Body of pancreas (tissue), 4 donors: ENCODE measurements around the gene ISYNA1.
"Not testable (repeated sequence)": the region's sequence is repeated elsewhere in the genome, so short reads cannot be mapped to it uniquely, and the experiment has no call there.

Experiments
- CTCF ChIP-seq, 7 experiments: fragments of 450-650 bp in 4 of 7; fragments of 200-600 bp in 3 of 7; sonication (generic) in 3 of 7; IDR thresholded peaks; one replicate each; pipeline ENCODE4 v1.5.1; 2016 to 2019; ENCODE audit warnings: antibody characterized with exemption in 7 of 7
- POLR2A ChIP-seq, 3 donors: fragments of 450-650 bp; IDR thresholded peaks; one replicate each; pipeline ENCODE4 v1.6.1; 2016; ENCODE audit warnings: antibody characterized with exemption in 3 of 3, mild to moderate bottlenecking in 2 of 3

GRCh38 chr19:18402455-18403248 lies 35.3 kb downstream of the ISYNA1 start:
- TF ChIP-seq CTCF, POLR2A (IDR thresholded peaks at IDR 0.05): not testable (repeated sequence)
